Lung (tissue), 12 donors: ENCODE results near the gene SPC25. TPM values are rescaled to one million over a fixed set of nuclear protein-coding genes. Genes with fewer than 3 reads are reported as not detected.

ENCODE experiments used
- ATAC-seq: fragments of 200-7000 bp; cut with Tn5 transposase; one replicate; pipeline ENCODE4 v1.9.1; 2020; ENCODE audit warnings: moderate number of reproducible peaks; ENCODE audit not compliant: insufficient read depth, low FRiP score
- DNase-seq, 3 donors: peaks; one replicate each; pipeline ENCODE4 v3.0.0-alpha.2; 2013 to 2017
- H3K27ac ChIP-seq, 2 donors: one replicate each; pipeline ENCODE4 v1.5.1; 2013; ENCODE audit warnings: mild to moderate bottlenecking in 2 of 2, moderate library complexity in 2 of 2, control low read depth in 1 of 2, inconsistent platforms in 1 of 2, low read depth in 1 of 2, low read length in 1 of 2
- H3K27me3 ChIP-seq, 3 donors: one replicate each; pipeline ENCODE4 v1.5.1; 2013; ENCODE audit warnings: low read length in 2 of 3; ENCODE audit not compliant: control insufficient read depth in 3 of 3, insufficient read depth in 3 of 3
- H3K36me3 ChIP-seq, 4 donors: one replicate each; pipeline ENCODE4 v1.5.1; 2013; ENCODE audit warnings: low read length in 4 of 4, mild to moderate bottlenecking in 1 of 4, moderate library complexity in 1 of 4; ENCODE audit not compliant: control insufficient read depth in 4 of 4, insufficient read depth in 4 of 4
- H3K4me1 ChIP-seq, 5 donors: one replicate each; pipeline ENCODE4 v1.5.1; 2013; ENCODE audit warnings: low read length in 5 of 5, mild to moderate bottlenecking in 2 of 5, moderate library complexity in 1 of 5; ENCODE audit not compliant: control insufficient read depth in 5 of 5, insufficient read depth in 5 of 5
- H3K4me3 ChIP-seq: one replicate; pipeline ENCODE4 v1.5.1; 2013; ENCODE audit warnings: mild to moderate bottlenecking, control low read depth, moderate library complexity
- H3K9ac ChIP-seq, 2 donors: one replicate each; pipeline ENCODE4 v1.5.1; 2013; ENCODE audit warnings: low read length in 2 of 2, control low read depth in 1 of 2; ENCODE audit not compliant: insufficient read depth in 1 of 2
- H3K9me3 ChIP-seq, 4 donors: one replicate each; pipeline ENCODE4 v1.5.1; 2013; ENCODE audit warnings: low read length in 3 of 4, mild to moderate bottlenecking in 1 of 4, moderate library complexity in 1 of 4; ENCODE audit not compliant: control insufficient read depth in 4 of 4, insufficient read depth in 3 of 4
- WGBS, 2 donors: extraction: QIAGEN DNeasy Blood & Tissue Kit; methylation state at CpG; one replicate each; pipeline ENCODE4 v1.1.7; 2013; 5-methylcytosine and 5-hydroxymethylcytosine counted together
- polyA plus RNA-seq, 2 donors: library from polyadenylated mRNA; stranded (reverse); fragments of 200-250 nt; gene quantifications; one replicate each; pipeline ENCODE4 v1.2.1, GENCODE V29; 2013
- total RNA-seq, 2 donors: library from RNA; depleted of rRNA in 1 of 2; stranded (reverse); fragments of >200 nt in 1 of 2; gene quantifications; one replicate each; pipeline ENCODE4 v1.2.1, GENCODE V29; 2014 to 2021
- TF ChIP-seq, protein P1 (sequence below): IDR thresholded peaks from 2 replicates; pipeline ENCODE4 v1.5.1; 2012; ENCODE audit warnings: mild to moderate bottlenecking; ENCODE audit errors: control extremely low read depth, extremely low read depth
- donor health status: control.
- donor health status: control.
- donor health status: Bipolar disorder and iron deficiency.
- donor health status: healthy.
- donor health status: DM: yes; HTN: yes; CAD: no.

SPC25 gene
- total and polyA plus RNA-seq, 4 donors: 0.67 to 2.1 (median 1.3) TPM

DNA sequence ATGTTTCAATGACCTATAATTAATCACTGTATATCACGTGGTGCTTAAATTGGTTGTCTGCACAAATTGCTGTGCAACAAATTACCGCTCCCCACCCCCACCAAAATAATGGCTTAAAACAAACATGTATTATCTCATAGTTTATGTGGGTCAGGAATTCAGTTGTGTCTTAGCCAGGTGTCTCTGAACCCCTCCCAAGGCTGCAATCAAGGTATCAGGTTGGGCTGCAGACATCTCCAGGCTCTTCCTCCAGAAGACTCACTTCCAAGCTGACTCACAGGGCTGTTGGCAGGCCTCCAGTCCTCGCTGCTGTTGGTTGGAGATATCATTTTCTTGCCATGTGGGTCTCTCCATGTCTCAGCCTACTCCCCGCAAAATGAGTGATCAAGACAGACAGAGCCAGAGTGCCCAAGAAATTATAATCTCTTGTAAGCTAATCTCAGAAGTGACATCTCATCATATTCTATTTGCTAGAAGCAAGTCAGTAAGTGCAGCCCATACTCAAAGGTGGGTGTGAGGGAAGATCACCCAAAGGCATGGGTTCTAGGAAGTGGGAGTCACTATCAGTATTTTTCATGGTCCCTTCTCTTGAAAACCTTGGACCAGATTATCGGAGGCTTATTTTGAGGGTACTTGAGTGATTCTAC is 38.4 kb downstream of the SPC25 start:
- H3K9ac ChIP-seq: no peak overlapping the region
- H3K9me3 ChIP-seq: no peaks in the 10 kb centered on the region
- no peak for ATAC-seq
- DNase-seq: peak in 1 of 3 donors; percentile 19
- WGBS, 2 donors: 79 to 84% methylated on average over 5 of the region's 5 CpGs
- peaks cover 0 to 3% (median 0%) of the 10 kb centered on the region in 4 donors for H3K36me3 ChIP-seq
- H3K4me1 ChIP-seq: no peaks in the 10 kb centered on the region
- no peak overlapping the region for H3K4me3 ChIP-seq
- H3K27me3 ChIP-seq: no peaks in the 10 kb centered on the region
- TF ChIP-seq, protein P1, sequence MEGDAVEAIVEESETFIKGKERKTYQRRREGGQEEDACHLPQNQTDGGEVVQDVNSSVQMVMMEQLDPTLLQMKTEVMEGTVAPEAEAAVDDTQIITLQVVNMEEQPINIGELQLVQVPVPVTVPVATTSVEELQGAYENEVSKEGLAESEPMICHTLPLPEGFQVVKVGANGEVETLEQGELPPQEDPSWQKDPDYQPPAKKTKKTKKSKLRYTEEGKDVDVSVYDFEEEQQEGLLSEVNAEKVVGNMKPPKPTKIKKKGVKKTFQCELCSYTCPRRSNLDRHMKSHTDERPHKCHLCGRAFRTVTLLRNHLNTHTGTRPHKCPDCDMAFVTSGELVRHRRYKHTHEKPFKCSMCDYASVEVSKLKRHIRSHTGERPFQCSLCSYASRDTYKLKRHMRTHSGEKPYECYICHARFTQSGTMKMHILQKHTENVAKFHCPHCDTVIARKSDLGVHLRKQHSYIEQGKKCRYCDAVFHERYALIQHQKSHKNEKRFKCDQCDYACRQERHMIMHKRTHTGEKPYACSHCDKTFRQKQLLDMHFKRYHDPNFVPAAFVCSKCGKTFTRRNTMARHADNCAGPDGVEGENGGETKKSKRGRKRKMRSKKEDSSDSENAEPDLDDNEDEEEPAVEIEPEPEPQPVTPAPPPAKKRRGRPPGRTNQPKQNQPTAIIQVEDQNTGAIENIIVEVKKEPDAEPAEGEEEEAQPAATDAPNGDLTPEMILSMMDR: no peak
- no peak overlapping the region for H3K27ac ChIP-seq

DNA sequence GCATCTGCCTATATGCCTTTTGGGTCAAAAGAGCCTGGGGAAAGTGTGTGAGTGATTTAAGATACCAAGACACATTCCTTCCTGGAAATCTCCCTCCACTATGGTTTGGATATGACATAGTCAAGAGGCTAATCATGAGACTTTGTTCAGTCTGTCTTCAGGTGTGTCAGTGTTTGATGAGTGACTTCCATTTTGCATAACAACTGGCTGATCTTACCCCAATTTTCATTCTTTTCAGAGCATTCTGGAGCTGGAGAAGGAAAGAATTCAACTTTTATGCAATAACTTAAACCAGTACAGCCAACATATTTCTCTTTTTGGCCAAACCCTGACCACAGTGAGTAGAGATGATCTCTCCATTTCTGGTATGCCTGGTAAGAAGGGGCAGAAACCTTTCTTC is 39.4 kb downstream of the SPC25 start:
- H3K27ac ChIP-seq: no peak overlapping the region
- DNase-seq (no peak), ATAC-seq (no peak)
- no peaks in the 10 kb centered on the region for H3K27me3 ChIP-seq
- H3K4me3 ChIP-seq: no peak overlapping the region
- no peak overlapping the region for H3K9ac ChIP-seq
- H3K4me1 ChIP-seq: no peaks in the 10 kb centered on the region
- H3K36me3 ChIP-seq: peaks cover 0 to 3% (median 0%) of the 10 kb centered on the region in 4 donors
- no peaks in the 10 kb centered on the region for H3K9me3 ChIP-seq
- TF ChIP-seq, protein P1: no peak

DNA sequence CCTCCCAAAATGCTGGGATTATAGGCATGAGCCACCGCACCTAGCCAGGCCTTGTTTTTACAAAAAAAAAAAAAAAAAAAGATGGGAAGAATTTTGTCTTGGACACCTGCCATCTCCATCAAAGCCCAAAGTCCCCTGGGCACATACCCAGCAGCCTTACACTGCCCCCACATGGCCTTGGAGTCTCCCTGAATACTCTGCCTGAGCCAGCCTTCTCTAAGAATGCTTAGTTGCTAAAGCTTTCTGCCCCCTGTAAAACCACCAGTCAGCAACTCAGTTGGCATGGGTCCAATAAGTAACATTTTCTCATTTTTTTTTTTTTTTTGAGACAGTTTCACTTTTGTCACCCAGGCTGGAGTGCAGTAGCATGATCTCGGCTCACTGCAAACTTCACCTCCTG is 40.6 kb downstream of the SPC25 start:
- no peaks in the 10 kb centered on the region for H3K9me3 ChIP-seq
- H3K4me3 ChIP-seq: no peak overlapping the region
- DNase-seq (peak; percentile 48 to 72 (median 70)), ATAC-seq (no peak)
- H3K36me3 ChIP-seq: peaks cover 0 to 3% (median 0%) of the 10 kb centered on the region in 4 donors
- 57 to 68% methylated on average over 2 of the region's 2 CpGs for WGBS, 2 donors
- no peak overlapping the region for H3K27ac ChIP-seq
- TF ChIP-seq, protein P1: no peak
- no peaks in the 10 kb centered on the region for H3K27me3 ChIP-seq
- no peaks in the 10 kb centered on the region for H3K4me1 ChIP-seq
- no peak overlapping the region for H3K9ac ChIP-seq

DNA sequence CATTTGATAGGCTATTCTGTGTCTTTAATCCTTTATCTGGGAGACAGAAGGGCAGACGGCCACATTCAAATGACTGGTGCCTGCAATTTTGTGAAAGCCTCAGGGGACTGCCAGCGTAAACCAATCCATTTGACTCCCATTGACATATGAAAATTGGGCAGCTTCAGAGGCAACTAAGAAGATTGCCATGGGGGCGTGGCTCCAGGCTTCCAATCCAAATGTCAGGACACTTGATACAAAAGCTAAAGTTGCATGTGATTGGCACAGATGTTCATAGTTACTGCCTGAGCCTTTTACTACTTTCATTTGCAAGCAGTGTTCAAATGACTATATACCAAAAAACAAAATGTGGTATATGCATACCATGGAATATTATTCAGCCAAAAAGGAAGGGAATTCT is 42.0 kb downstream of the SPC25 start:
- 95 to 97% methylated on average over 3 of the region's 3 CpGs for WGBS, 2 donors
- H3K4me3 ChIP-seq: no peak overlapping the region
- no peak overlapping the region for H3K27ac ChIP-seq
- peak in 1 of 3 donors; percentile 3 for DNase-seq
- H3K9me3 ChIP-seq: no peaks in the 10 kb centered on the region
- TF ChIP-seq, protein P1: no peak
- peaks cover 0 to 3% (median 0%) of the 10 kb centered on the region in 4 donors for H3K36me3 ChIP-seq
- H3K4me1 ChIP-seq: no peaks in the 10 kb centered on the region
- no peak for ATAC-seq
- H3K9ac ChIP-seq: no peak overlapping the region
- no peaks in the 10 kb centered on the region for H3K27me3 ChIP-seq
